ENCODE measurements around the gene ADI1. TPM values are rescaled to one million over a fixed set of nuclear protein-coding genes. Genes with fewer than 3 reads are reported as not detected.

Gene ADI1
- total and polyA plus RNA-seq, 2 of the 4 experiments (the other 2 are of a cell fraction): 43.2 to 46.0 TPM

GRCh38 chr2:3553946-3554345, 34.6 kb upstream of the ADI1 start:
- Histone ChIP-seq H2AFZ (replicated peaks; ENCODE audit: low read length, poor library complexity) (peak overlapping the region; percentile 41), H4K5ac (ENCODE audit: low read depth, low read length) (no peak overlapping the region), H2AK5ac (ENCODE audit: low read depth, low read length) (no peak overlapping the region), H4K91ac (ENCODE audit: insufficient read depth, low read depth, low read length) (no peak overlapping the region), H2BK120ac (ENCODE audit: low read depth, low read length) (no peak overlapping the region), H3K4me2 (ENCODE audit: low read depth, low read length) (no peak overlapping the region), H3K27me3 (ENCODE audit: control insufficient read depth, insufficient read depth, low read length) (no peaks in the 10 kb centered on the region), H2AK9ac (replicated peaks; ENCODE audit: low read depth, low read length, poor library complexity) (peak overlapping the region; percentile 3), H3K14ac (replicated peaks; ENCODE audit: low read depth, low read length) (no peak overlapping the region), H3K56ac (ENCODE audit: extremely low read depth, insufficient read depth, low read length) (no peak overlapping the region), H3K27ac (ENCODE audit: insufficient read depth, low read length) (no peak overlapping the region), H3K36me3 (ENCODE audit: control insufficient read depth, insufficient read depth, low read length) (peaks cover 46% of the 10 kb centered on the region), H3K9me3 (ENCODE audit: control insufficient read depth, insufficient read depth, low read length) (no peaks in the 10 kb centered on the region), H3K18ac (ENCODE audit: low read depth, low read length) (no peak overlapping the region), H3K9ac (ENCODE audit: low read depth, low read length) (no peak overlapping the region), H4K8ac (ENCODE audit: low read depth in 2 of 2, low read length in 2 of 2) (no peak overlapping the region), H3K4me3 (ENCODE audit: insufficient read depth, low read depth, low read length) (no peak overlapping the region), H3K4ac (ENCODE audit: low read depth, low read length) (no peak overlapping the region), H2BK5ac (ENCODE audit: low read depth, low read length, poor library complexity, severe bottlenecking) (no peak overlapping the region), H2BK15ac (ENCODE audit: low read depth, low read length) (no peak overlapping the region), H3K4me1 (ENCODE audit: control insufficient read depth, insufficient read depth, low read length) (peaks cover 3% of the 10 kb centered on the region; the same call in 1 of the 2 replicates), H3K79me1 (ENCODE audit: low read depth in 1 of 2, low read length in 2 of 2) (peaks cover 25 to 45% of the 10 kb centered on the region in 2 experiments), H4K20me1 (ENCODE audit: insufficient read depth, low read length) (no peaks in the 10 kb centered on the region), H3K23ac (ENCODE audit: low read depth, low read length) (no peak overlapping the region), H2BK20ac (ENCODE audit: low read depth, low read length) (no peak overlapping the region), H3K9me1 (ENCODE audit: insufficient read depth, low read length) (no peaks in the 10 kb centered on the region)
- ChIA-PET CTCF (no interaction called here), POLR2A (ENCODE audit: unreplicated experiment) (no interaction called here)
- no TSS peak for BruUV-seq (replicated peaks)
- dilution Hi-C loops (cut with HindIII; ENCODE audit: low sequenced_read_pairs, unreplicated experiment) (no loop called here), intact Hi-C loops (cut with micrococcal nuclease) (no loop called here), in situ Hi-C loops (cut with MboI; ENCODE audit: low sequenced_read_pairs) (no loop called here)
- no peak for TF ChIP-seq CTCF (conservative IDR thresholded peaks at IDR 0.05; ENCODE audit: low read depth, low read length)
- no peak for TF ChIP-seq SMC3 (IDR thresholded peaks at IDR 0.05; ENCODE audit: low read depth, low read length)
- no peak for TF ChIP-seq RAD21 (IDR thresholded peaks at IDR 0.05; ENCODE audit: low read length)
- no peak for TF ChIP-seq MAFK (IDR thresholded peaks at IDR 0.05; ENCODE audit: low read depth, low read length)
- TF ChIP-seq BHLHE40 (IDR thresholded peaks at IDR 0.05; ENCODE audit: low read depth, low read length): no peak
- TF ChIP-seq CHD1 (IDR thresholded peaks at IDR 0.05; ENCODE audit: low read depth, low read length): no peak
- no peak for TF ChIP-seq FOS (IDR thresholded peaks at IDR 0.05; ENCODE audit: low read depth, low read length)
- no peak for TF ChIP-seq NFE2L2 (IDR thresholded peaks at IDR 0.05; ENCODE audit: low read depth, low read length)
- no peak for TF ChIP-seq CEBPB (IDR thresholded peaks at IDR 0.05; ENCODE audit: low read depth, low read length)
- TF ChIP-seq ELK1 (IDR thresholded peaks at IDR 0.05; ENCODE audit: borderline replicate concordance, low read depth, low read length): no peak
- TF ChIP-seq MXI1 (IDR thresholded peaks at IDR 0.05; ENCODE audit: borderline replicate concordance, low read depth, low read length): no peak
- TF ChIP-seq USF2 (IDR thresholded peaks at IDR 0.05; ENCODE audit: low read depth, low read length): no peak
- no peak for TF ChIP-seq POLR2A (IDR thresholded peaks at IDR 0.05; ENCODE audit: low read depth, low read length)
- no peak for TF ChIP-seq RFX5 (IDR thresholded peaks at IDR 0.05; ENCODE audit: low read depth, low read length)
- no peak for TF ChIP-seq RCOR1 (IDR thresholded peaks at IDR 0.05; ENCODE audit: insufficient replicate concordance, low read length)
- no peak for TF ChIP-seq MAZ (IDR thresholded peaks at IDR 0.05; ENCODE audit: borderline replicate concordance, low read depth, low read length)
- ATAC-seq (ENCODE audit: low read depth): no peak
- 93% methylated on average over 8 of the region's 10 CpGs; no CpG with 5 or more reads in 1 of the 2 experiments for WGBS, 2 experiments (ENCODE audit: extremely low coverage in 2 of 2, insufficient read length in 1 of 2)
- no peak for DNase-seq

Data from IMR-90 (cell line).